HG02970 (cell line): ENCODE results near the gene C1QTNF5.

ENCODE experiments used
- ATAC-seq: cut with Tn5 transposase; IDR thresholded peaks from one replicate; pipeline ENCODE4 v1.9.1; 2021; ENCODE audit warnings: mild to moderate bottlenecking, moderate library complexity, moderate number of reproducible peaks; ENCODE audit not compliant: unreplicated experiment, low FRiP score

The C1QTNF5 gene

GRCh38 chr11:119373921-119374631 is 33.4 kb upstream of the C1QTNF5 start:
- no peak for ATAC-seq

GRCh38 chr11:119373059-119373920 is 32.6 kb upstream of the C1QTNF5 start:
- ATAC-seq: no peak

DNA sequence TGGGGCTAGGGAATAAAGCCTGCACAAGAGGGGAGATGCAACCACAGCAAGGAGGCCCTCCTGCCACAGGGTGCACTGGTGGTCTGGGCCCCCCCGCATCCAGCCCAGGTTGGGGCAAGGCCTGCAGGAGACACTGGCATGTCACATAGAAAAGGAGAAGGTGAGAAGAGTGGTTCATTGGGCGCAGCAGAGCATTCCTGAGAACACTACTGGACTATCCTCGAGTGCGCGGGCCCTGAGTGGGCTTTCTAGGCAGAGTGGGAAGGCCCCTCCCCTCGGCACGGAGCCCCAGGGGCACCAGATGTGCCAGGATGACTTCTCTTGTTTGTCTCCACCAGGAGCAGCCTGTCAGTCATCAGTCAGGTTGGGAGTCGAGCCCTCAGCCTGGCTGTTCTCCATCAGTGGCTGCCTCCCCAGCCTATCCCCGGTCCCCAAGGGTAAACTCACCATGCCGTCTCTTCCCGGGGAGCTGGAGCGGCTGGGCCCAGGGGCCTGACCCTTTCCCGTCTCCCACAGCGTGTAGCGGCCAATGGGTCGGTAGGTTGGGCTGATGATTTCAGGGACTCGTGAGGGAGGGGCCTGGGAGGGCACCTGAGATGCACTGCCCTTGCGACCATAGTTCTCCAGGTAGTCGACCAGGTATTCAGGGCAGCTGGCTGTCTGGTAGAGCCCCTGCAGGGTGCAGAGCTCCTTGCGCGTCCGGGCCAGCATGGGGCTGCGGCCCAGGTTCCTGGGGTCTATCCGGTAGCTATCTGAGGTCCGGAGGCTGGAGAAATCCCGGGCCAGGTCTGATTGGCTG is 31.8 kb upstream of the C1QTNF5 start:
- ATAC-seq: no peak

- no peak for ATAC-seq
These were observed 31.1 kb upstream of the C1QTNF5 start for GRCh38 chr11:119371778-119372182.

DNA sequence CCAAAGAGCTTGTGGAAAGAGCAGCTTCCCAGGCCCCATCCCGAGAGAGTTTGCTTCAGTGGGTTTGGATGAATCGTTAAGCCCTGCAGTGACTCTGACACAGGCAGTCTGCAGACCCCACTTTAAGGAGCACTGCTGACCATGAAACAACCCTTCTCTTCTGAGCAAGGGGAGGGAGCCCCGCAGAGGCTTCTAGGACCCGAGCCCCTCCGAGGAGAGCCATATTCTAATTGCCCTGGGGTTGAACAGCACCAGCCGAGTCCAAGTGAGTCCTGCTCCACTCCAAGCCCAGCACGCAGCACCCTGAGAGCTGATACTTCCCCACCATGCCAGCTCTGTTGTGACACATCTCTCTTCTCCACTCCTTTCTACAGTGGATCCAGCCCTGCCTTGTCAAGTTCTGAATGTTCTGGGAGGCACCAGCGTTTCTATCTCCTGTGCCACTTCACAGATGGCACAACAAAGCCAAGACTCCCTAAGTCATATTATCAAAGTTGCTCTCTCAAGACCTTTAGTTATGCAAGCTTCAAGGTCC is 30.5 kb upstream of the C1QTNF5 start:
- no peak for ATAC-seq

- ATAC-seq: no peak
These were observed 29.9 kb upstream of the C1QTNF5 start for GRCh38 chr11:119370486-119371046.

DNA sequence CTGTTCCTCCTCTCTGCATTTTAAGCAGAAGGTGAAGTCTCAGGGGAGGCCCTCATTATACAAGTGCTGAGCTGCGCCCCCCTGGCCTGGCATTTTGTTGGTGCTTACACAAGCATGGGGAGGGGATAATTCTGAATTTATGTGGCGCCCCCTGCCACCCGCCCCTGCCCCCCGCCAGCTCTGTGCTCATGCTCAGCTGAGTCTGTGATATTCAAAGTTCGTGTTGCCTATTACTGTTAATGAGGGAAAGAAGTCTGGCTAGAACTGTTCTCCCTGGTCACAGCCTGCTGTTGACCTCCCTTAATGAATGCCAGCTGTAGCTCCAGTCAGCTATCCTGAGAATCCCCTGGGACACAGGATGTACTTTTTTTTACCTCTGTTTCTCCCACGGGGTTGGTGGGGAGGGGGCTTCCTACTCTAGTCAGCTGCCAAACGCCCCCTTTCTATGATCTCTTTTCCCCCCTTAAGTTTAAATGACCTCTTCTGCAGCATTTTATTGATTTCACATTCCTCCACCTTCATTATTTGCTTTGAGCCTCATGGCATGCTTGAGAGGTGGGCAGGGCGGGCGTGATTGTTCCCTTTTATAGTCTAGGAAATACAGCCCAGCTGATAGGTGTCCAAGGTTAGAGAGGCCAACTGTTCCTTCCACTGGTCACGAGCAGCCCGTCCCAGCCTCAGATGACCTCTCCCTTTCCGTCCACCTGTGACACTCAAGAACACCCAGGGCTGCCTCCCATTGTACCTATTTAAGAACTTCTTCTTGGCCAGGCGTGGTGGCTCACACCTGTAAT is 28.6 kb upstream of the C1QTNF5 start:
- no peak for ATAC-seq

DNA sequence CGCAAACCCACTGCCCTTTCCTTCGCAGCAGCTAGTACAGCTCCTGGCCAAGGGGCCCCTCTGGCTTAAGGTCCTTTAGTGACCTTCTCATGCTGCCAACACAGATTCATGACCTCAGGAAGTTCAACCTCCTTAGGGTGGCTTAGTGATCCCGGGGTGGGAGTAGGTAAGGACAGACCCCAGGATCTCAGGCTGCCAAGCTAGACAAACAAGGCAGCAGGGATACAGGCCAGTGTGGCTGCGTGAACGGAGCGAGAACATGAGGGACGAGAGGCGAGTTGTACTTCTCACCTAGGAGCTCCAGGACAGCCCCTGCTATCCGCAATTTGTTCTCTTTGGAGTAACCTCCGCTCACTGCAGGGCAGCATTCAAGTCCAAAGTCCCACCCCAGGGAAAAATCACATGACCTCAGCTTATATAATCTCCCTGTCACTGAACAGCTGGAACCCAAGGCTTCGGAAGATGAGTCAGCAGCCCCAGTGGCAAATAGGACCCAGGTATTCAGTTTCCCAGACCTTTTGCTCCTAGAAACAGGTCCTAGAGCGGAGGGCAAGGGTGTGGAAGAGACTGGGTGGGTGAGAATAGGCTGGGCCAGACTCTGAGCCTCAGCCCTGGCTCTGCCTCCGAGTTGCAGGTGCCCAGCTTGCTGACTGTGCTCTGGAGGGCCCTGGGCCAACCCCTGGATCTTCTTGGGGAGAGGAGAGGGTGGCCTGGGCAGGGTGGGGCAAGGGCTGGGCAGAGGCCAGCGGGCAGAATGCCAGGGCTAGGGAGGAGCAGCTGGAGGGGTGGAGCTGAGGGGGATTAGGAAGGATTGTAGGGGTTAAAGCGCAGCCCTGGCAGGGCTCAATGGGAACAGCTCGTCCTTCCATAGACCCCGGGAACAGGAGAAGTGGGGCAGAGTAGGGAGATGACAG is 27.7 kb upstream of the C1QTNF5 start:
- no peak for ATAC-seq

DNA sequence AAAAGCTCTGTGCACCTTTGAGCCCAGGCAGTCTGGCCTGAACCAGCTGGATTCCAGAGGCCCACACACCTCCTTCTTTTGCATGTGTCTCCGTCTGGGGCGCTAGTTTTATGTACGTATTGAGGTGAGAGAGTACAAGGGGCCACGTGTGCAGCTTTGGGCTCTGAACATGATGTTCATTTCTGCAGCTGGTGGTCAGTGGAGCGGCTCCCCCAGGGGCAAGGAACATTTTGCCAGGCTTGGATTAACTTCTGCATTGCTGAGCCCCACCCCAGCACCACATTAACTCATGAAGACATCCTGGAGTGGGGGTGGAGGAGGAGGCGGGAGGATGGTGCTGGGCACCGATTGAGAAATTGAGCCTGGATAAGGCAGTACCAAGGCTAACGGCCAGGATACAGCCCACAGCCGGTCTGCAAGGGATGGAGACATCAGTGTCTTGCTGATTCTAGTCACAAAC is 27.0 kb upstream of the C1QTNF5 start:
- no peak for ATAC-seq

GRCh38 chr11:119366690-119367620 is 26.3 kb upstream of the C1QTNF5 start:
- no peak for ATAC-seq

GRCh38 chr11:119365071-119365591 is 24.4 kb upstream of the C1QTNF5 start:
- ATAC-seq: no peak

DNA sequence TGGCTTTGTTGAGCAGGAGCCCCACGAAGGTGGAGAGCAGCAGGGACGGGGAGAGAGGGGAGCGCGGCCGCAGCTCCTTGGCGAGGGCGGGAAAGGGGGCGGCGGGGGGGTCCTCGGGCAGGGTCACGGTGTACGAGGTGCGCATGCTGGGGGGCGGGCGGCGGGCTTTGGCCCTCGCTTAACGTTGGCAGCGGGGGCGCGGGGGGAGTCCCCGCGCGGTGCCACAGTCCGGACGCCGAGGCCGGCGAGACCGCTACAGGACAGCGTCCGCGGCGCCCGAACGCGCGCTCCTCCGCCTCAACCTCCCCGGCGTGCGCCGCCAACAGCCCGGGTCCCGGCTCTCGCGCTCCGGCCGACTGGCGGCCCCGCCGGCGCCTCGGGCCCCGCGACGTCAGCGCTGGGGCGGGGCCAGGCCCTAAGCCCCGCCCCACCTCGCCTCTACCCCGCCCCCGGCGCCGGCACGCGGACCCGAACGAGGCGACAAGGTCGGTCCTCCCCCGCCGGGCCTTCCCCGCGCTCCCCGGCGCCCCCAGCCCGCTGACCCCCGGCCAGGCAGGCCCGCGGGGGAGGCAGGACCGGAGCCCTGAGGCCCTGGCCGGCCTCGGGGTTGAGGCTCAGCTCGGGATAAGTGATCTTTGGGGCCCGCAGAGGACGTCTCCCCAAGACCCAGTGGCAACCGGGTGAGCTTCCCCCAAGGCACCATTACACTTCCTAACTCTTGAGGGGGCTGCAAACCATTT is 23.3 kb upstream of the C1QTNF5 start:
- ATAC-seq: no peak

DNA sequence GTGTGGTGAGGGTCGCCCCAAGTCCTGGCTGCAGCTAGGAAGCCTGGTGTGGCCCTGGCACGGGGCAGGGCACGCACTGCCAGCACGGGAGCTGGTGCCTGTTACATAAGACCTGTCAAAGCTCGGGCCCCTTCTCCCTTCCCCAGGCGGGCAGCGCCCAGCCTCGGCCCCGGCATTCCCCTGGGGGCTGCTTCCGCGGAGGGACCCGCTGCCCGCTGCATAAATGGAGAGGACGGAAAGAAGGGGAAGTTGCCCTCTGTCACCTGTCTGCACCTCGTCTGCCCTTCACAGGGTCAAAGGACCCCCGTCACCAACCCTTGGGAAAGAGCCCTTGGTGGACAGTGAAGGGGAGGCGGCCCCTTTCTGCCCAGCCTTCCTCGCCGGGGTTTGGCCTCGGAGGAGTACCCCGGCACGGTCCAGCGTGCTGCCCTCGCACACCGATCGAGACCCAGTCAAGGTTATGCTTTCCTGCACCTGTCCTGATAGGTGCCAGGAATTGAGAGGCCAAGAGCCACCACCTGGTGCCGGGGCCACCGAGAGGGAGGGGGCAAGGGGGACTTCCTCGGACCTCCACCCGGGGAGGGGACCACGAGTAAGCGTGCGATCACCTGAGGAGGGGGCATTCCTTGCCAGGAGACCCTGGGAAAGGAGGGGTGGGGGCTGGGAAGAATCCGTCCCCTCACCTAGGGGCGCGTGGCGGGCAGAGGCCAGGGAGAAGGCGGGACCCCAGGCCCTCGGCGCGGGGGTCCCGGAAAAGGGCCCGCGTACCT is 22.6 kb upstream of the C1QTNF5 start:
- ATAC-seq: no peak

- ATAC-seq: no peak
These were observed 22.0 kb upstream of the C1QTNF5 start for GRCh38 chr11:119362741-119363080.

DNA sequence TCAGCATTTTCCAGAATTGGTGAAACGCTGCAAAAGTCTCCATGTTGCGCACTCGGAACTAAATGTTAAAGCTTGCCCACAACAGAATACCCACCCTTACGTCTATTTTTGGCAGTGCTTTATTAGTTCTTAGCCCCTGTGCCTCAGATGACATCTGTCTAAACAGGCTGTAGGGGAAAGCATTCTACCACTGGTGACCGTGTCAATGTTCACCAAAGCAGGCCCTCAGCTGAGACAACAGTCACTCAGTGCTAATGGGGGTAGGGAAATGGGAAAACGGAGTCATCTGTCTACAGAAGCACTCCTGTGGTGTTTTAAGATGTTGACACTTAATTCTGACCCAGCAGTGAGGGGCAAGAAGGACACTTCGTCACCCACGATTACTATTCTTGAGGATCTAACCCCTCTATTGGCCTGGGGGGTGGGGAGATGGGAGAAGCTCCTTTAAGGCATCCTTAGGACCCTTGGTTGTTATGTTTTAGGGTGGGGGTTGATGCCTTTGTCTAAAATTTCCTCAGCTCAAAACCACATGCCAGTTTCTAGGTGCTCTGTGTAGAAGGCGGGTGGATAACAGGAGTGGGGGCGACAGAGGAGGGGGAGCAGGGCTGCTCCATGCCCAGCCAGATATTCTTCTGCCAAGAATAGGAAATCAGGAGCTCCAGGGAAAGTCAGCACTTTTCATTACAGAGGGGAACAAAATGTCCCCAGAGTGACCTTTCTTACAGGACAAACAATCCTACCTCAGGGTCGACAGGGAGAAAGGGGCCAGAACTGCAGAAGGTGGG is 21.4 kb upstream of the C1QTNF5 start:
- no peak for ATAC-seq
